Right cardiac atrium (tissue), 5 donors: ENCODE data around the gene RASEF. TPM values are rescaled to one million over a fixed set of nuclear protein-coding genes. Genes with fewer than 3 reads are reported as not detected.

Source experiments
- ATAC-seq, 2 donors: fragments of 200-7000 bp; cut with Tn5 transposase; one replicate each; pipeline versions ENCODE4 v1.8.0 to v1.9.1; 2020; ENCODE audit warnings: moderate library complexity in 2 of 2, mild to moderate bottlenecking in 1 of 2
- DNase-seq, 3 donors: peaks; one replicate each; pipeline ENCODE4 v3.0.0-alpha.2; 2020
- H3K27ac ChIP-seq: one replicate; pipeline ENCODE4 v1.5.1; 2013; ENCODE audit warnings: mild to moderate bottlenecking, low read length, control low read depth, moderate library complexity
- H3K27me3 ChIP-seq: one replicate; pipeline ENCODE4 v1.6.1; 2013; ENCODE audit not compliant: control insufficient read depth, insufficient read depth
- H3K4me1 ChIP-seq: one replicate; pipeline ENCODE4 v1.6.1; 2013; ENCODE audit warnings: low read length; ENCODE audit not compliant: control insufficient read depth, insufficient read depth
- H3K4me3 ChIP-seq: one replicate; pipeline ENCODE4 v1.5.1; 2013; ENCODE audit warnings: low read length, control low read depth
- H3K9me3 ChIP-seq: one replicate; pipeline ENCODE4 v1.6.1; 2013; ENCODE audit warnings: low read length; ENCODE audit not compliant: control insufficient read depth
- WGBS: extraction: QIAGEN DNeasy Blood & Tissue Kit; methylation state at CpG from one replicate; pipeline ENCODE4 v1.1.7; 2013; 5-methylcytosine and 5-hydroxymethylcytosine counted together
- intact Hi-C, 4 donors: fragments of 100-400 bp; cut with DNase I; formaldehyde crosslinking; loops; one replicate each; pipeline versions ENCODE4 v1.11.0 to v1.14.0; 2022 to 2023
- polyA plus RNA-seq: library from polyadenylated mRNA; stranded (reverse); fragments of 200-250 nt; gene quantifications from one replicate; pipeline ENCODE4 v1.2.3, GENCODE V29; 2013
- total RNA-seq, 4 donors: library from RNA; stranded (reverse); fragmentation: NEBNext Ultra II Directional; extraction: Animal tissue kit (Norgen Biotek cat#: 25700); gene quantifications; one replicate each; pipeline ENCODE4 v1.2.1, GENCODE V29; 2021
- donor health status: healthy with polysubstance abuse.
- donor health status: DM: no; HTN: yes; CAD: no.
- donor health status: DM: no; HTN: no; CAD: no.
- donor health status: DM: no; HTN: yes; CAD: no; lungs with severe emphysema.
- donor health status: DM: yes; HTN: yes; CAD: no.

The RASEF gene
- total and polyA plus RNA-seq, 5 donors: 0.02 to 0.17 (median 0.15) TPM; not detected in 2

DNA sequence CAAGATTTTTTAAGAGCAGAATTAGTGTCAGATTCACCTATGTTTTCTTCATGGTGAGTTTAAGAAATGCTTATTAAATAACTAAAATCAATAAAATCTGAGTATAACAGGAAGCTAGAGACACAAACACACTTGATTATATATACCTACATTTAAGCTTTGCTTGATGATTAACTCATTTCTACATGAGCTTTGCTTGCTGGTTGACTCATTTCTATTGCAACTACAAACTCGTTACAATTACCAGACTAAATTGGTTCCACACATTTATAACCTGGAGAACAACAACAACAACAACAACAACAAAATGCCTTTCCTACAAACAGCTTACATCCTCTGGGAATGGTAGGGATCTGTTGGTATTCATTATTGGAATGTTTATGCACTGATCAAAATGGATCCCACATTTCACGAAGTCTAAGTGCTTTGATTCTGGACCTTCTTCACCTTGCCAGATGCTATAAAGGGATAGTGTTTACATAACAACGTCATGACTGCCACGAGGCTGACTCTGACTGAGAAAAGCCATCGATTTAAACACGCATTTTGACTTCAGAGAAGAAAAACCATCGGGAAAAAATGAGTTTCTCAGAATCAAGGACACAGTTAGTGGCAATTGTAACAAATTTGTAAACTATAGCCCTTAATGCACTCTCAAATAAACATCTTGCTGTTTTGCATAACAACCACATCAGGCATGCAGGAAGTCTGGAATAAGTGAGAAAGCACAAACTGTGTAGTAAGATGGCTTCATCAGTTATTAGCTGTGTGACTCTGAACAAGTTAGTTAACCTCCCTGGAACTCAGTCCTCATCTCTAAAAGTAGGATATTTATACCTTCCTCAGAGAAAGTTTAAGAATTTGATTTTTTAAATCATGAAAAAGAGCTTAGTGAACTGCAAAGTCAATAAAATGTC, 49.8 kb downstream of the RASEF start:
- Histone ChIP-seq H3K27ac (no peak overlapping the region), H3K9me3 (no peaks in the 10 kb centered on the region), H3K27me3 (no peaks in the 10 kb centered on the region), H3K4me1 (no peaks in the 10 kb centered on the region), H3K4me3 (no peak overlapping the region)
- intact Hi-C loops: no loop called here
- WGBS: 46% methylated on average over 7 of the region's 7 CpGs
- DNase-seq (no peak), ATAC-seq (no peak)

DNA sequence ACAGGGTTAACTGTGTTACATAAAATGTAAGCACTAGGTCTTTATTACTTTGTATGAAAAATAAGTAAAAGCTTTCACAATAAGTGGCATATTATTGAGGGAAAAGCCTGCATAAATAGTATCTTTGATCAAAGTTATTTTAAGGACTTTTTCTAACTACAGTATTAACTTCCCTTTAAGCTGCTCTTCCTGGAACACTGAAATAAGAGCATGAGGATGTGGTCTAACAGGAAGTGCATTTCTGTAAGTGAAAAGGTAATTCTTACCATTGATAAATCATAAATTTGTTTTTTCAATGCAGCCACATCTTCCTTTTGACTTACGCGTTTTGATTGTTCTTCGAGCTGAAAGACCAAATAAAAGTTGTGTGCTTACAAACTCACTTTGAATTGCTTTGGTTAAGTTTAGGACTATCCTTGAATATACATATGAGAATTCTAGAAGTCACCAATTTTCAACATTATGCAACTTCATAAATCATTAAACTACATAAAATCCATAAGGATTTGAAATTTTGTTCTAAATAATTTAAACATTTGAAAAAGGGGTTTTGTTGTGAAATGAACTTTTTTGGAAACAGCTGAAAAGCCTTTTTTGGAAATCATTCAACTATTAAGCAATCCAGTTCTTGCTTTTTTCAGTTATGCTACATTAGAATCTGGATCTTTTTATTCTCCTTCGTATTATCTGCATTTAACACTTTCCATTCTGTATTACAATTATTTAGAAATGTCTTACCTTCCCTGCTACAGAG, 50.6 kb downstream of the RASEF start:
- Histone ChIP-seq H3K4me1 (no peaks in the 10 kb centered on the region), H3K27me3 (no peaks in the 10 kb centered on the region), H3K27ac (no peak overlapping the region), H3K4me3 (no peak overlapping the region), H3K9me3 (no peaks in the 10 kb centered on the region)
- ATAC-seq (no peak), DNase-seq (no peak)
- WGBS: 24% methylated on average over 4 of the region's 4 CpGs
- intact Hi-C loops: no loop called here

GRCh38 chr9:83011611-83012010, 51.3 kb downstream of the RASEF start:
- DNase-seq (no peak), ATAC-seq (no peak)
- no peak overlapping the region for H3K4me3 ChIP-seq
- H3K27ac ChIP-seq: no peak overlapping the region
- H3K27me3 ChIP-seq: no peaks in the 10 kb centered on the region
- no peaks in the 10 kb centered on the region for H3K9me3 ChIP-seq
- no peaks in the 10 kb centered on the region for H3K4me1 ChIP-seq
- intact Hi-C loops: no loop called here

DNA sequence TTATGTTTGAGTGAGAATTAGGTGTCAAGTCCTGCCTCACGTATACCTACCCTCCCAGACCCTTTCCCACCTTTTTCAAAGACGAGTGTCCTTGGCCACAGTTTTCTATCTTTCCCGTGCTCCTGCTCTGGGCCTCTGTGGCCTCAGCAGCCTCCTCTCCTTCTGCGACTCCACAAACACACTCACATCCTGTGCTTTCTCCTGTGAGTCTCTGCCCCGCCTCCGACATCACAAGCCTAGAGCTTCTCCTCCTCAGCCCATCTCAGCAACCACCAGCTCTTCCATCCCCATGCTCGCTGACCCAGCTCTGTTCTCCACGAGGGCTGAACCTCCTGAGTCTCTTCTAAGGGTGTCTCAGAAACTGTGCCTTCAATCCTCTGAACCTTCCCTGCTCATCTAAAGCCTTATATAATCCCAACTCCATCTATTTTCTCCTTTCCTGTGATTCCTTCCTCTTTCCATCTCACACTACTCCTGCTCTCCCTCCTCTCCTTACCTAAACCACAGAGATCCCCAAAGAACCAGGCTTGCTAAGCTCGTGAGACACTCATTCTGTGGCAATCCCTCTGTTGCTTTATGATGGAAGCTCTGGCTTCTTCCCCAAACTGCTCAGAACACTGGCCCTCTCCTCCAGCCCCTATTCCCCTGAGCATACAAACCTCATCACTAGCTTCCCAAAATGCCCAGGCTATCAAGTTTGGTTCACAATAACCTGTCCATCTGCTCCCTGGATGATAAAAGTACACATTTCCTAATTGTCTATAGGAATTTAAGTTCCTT, 55.2 kb downstream of the RASEF start:
- H3K9me3 ChIP-seq: no peaks in the 10 kb centered on the region
- H3K27ac ChIP-seq: no peak overlapping the region
- DNase-seq (no peak), ATAC-seq (no peak)
- no peaks in the 10 kb centered on the region for H3K4me1 ChIP-seq
- H3K27me3 ChIP-seq: no peaks in the 10 kb centered on the region
- 70% methylated on average over 9 of the region's 9 CpGs for WGBS
- intact Hi-C loops: no loop called here
- no peak overlapping the region for H3K4me3 ChIP-seq

- Histone ChIP-seq H3K4me1 (no peaks in the 10 kb centered on the region), H3K27me3 (no peaks in the 10 kb centered on the region), H3K4me3 (no peak overlapping the region), H3K27ac (no peak overlapping the region), H3K9me3 (no peaks in the 10 kb centered on the region)
- intact Hi-C loops: no loop called here
- DNase-seq (no peak), ATAC-seq (no peak)
Observed at GRCh38 chr9:83006378-83006777, 56.6 kb downstream of the RASEF start.

- intact Hi-C loops: no loop called here
- DNase-seq: no peak
- Histone ChIP-seq H3K4me3 (no peak overlapping the region), H3K27me3 (no peaks in the 10 kb centered on the region), H3K27ac (no peak overlapping the region), H3K9me3 (no peaks in the 10 kb centered on the region), H3K4me1 (no peaks in the 10 kb centered on the region)
- 89% methylated on average over 2 of the region's 2 CpGs for WGBS
- ATAC-seq: no peak
Observed at GRCh38 chr9:83005963-83006362, 57.0 kb downstream of the RASEF start.

DNA sequence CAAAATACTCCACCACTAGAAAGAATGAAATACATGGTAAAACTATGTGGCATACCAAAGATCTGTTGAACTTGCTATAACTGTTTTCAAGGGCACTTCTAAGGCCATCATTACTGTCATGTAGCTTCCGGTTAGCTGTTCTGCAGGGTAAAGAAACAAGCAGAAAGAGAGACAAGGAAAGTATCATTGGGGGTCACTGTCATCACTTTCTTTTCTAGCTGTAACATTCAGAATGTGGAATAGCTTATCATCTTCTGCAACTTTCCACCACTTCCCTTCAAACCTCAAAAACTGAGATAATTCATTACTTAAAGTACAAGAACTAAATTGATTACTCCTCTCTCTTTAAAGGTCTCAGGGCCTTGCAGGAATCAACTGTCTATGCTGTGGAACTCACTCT, 57.6 kb downstream of the RASEF start:
- no peak for ATAC-seq
- intact Hi-C loops: no loop called here
- DNase-seq: no peak
- no peak overlapping the region for H3K4me3 ChIP-seq
- H3K27me3 ChIP-seq: no peaks in the 10 kb centered on the region
- WGBS: 91% methylated on average over 1 of the region's 1 CpG
- no peak overlapping the region for H3K27ac ChIP-seq
- no peaks in the 10 kb centered on the region for H3K9me3 ChIP-seq
- H3K4me1 ChIP-seq: no peaks in the 10 kb centered on the region

DNA sequence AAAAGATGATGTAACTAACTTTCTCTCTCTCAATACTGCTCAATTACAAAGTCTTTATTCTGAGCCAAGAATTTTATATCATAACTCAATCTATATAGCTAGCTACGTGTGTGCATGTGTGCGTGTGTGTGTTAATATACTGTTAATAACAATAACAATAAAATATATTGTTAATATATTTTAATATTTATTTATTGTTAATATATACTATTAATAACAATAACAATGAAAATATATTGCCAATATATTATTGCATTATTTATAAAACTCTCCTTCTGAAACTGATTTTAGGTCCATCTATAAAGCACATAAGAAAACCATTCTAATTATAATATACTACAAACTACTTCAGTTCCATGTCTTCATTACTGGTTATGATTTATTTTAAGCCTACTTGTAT, 60.6 kb downstream of the RASEF start:
- intact Hi-C loops: no loop called here
- Histone ChIP-seq H3K4me3 (no peak overlapping the region), H3K9me3 (no peaks in the 10 kb centered on the region), H3K27ac (no peak overlapping the region), H3K4me1 (no peaks in the 10 kb centered on the region), H3K27me3 (no peaks in the 10 kb centered on the region)
- no peak for DNase-seq
- ATAC-seq: no peak
- WGBS: 94% methylated on average over 2 of the region's 2 CpGs

- no peak for DNase-seq
- no peak overlapping the region for H3K4me3 ChIP-seq
- ATAC-seq: no peak
- H3K4me1 ChIP-seq: no peaks in the 10 kb centered on the region
- 92% methylated on average over 5 of the region's 5 CpGs for WGBS
- H3K27ac ChIP-seq: no peak overlapping the region
- H3K9me3 ChIP-seq: no peaks in the 10 kb centered on the region
- intact Hi-C loops: no loop called here
- H3K27me3 ChIP-seq: no peaks in the 10 kb centered on the region
Observed at GRCh38 chr9:83000765-83001164, 62.2 kb downstream of the RASEF start.

- no peaks in the 10 kb centered on the region for H3K4me1 ChIP-seq
- WGBS: 25% methylated on average over 2 of the region's 2 CpGs
- intact Hi-C loops: no loop called here
- DNase-seq (no peak), ATAC-seq (no peak)
- H3K27ac ChIP-seq: no peak overlapping the region
- H3K4me3 ChIP-seq: no peak overlapping the region
- H3K9me3 ChIP-seq: no peaks in the 10 kb centered on the region
- no peaks in the 10 kb centered on the region for H3K27me3 ChIP-seq
Observed at GRCh38 chr9:82998409-82998808, 64.5 kb downstream of the RASEF start.
